Psoas muscle (tissue), 8 donors: Measurements from ENCODE around the gene BOK. TPM values are rescaled to one million over a fixed set of nuclear protein-coding genes. Genes with fewer than 3 reads are reported as not detected.

Experiments
- ATAC-seq, 4 donors: fragments of 200-7000 bp; cut with Tn5 transposase; one replicate each; pipeline ENCODE4 v1.9.1; 2020; ENCODE audit warnings: moderate library complexity in 3 of 4, mild to moderate bottlenecking in 2 of 4
- DNase-seq, 2 donors: peaks; one replicate each; pipeline ENCODE4 v3.0.0-alpha.2; 2020
- H3K27ac ChIP-seq: fragments of 200-600 bp; one replicate; pipeline ENCODE4 v1.8.0; 2022
- H3K27me3 ChIP-seq, 3 donors: fragments of 200-600 bp in 1 of 3; one replicate each; pipeline versions ENCODE4 v1.6.1 to v1.8.0; 2013 to 2022; ENCODE audit warnings: low read length in 2 of 3, mild to moderate bottlenecking in 2 of 3, moderate library complexity in 1 of 3; ENCODE audit not compliant: insufficient read depth in 3 of 3
- H3K36me3 ChIP-seq, 2 donors: fragments of 200-600 bp in 1 of 2; one replicate each; pipeline versions ENCODE4 v1.6.1 to v1.8.0; 2013 to 2022; ENCODE audit warnings: low read depth in 1 of 2, mild to moderate bottlenecking in 1 of 2, moderate library complexity in 1 of 2; ENCODE audit not compliant: insufficient read depth in 1 of 2
- H3K4me1 ChIP-seq: fragments of 200-600 bp; one replicate; pipeline ENCODE4 v1.8.0; 2022
- H3K4me3 ChIP-seq: fragments of 200-600 bp; one replicate; pipeline ENCODE4 v1.8.0; 2022; ENCODE audit warnings: mild to moderate bottlenecking
- H3K9me3 ChIP-seq: fragments of 200-600 bp; one replicate; pipeline ENCODE4 v1.8.0; 2022
- CTCF ChIP-seq: fragments of 200-600 bp; IDR thresholded peaks from one replicate; pipeline ENCODE4 v1.8.0; 2022; ENCODE audit warnings: antibody characterized with exemption
- WGBS, 3 donors: extraction: QIAGEN DNeasy Blood & Tissue Kit; methylation state at CpG; one replicate each; pipeline versions ENCODE4 v1.1.6 to v1.1.7; 2013; 5-methylcytosine and 5-hydroxymethylcytosine counted together
- intact Hi-C, 2 donors: fragments of 100-400 bp; cut with DNase I; formaldehyde crosslinking; loops; one replicate each; pipeline versions ENCODE4 v1.11.0 to v1.14.2; 2022
- polyA plus RNA-seq, 3 donors: library from polyadenylated mRNA; stranded (reverse); fragments of 200-250 nt; gene quantifications; one replicate each; pipeline ENCODE4 v1.2.3, GENCODE V29; 2013
- total RNA-seq, 4 donors: library from RNA; stranded (reverse); fragmentation: NEBNext Ultra II Directional in 2 of 4; extraction: Animal tissue kit (Norgen Biotek cat#: 25700) in 2 of 4; gene quantifications; one replicate each; pipeline versions ENCODE4 v1.2.1 to v1.2.4, GENCODE V29; 2021 to 2023
- donor health status: healthy with polysubstance abuse.
- donor health status: DM: no; HTN: no; CAD: no; lungs with moderate emphysema.
- donor health status: Bipolar disorder and iron deficiency.
- donor health status: healthy.
- donor health status: DM: yes; HTN: yes; CAD: no.
- donor health status: DM: no; HTN: no; CAD: no.
- donor health status: DM: no; HTN: no; CAD: no.
- donor health status: DM: yes; HTN: yes; CAD: no.

BOK gene
- total and polyA plus RNA-seq, 7 donors: 1.3 to 12.8 (median 3.6) TPM

GRCh38 chr2:241514986-241515737, 43.4 kb upstream of the BOK start:
- Histone ChIP-seq H3K9me3 (no peaks in the 10 kb centered on the region), H3K36me3 (peaks cover 0 to 12% of the 10 kb centered on the region in 2 donors), H3K27me3 (peaks cover 0 to 1% (median 0%) of the 10 kb centered on the region in 3 donors), H3K4me3 (no peak overlapping the region), H3K27ac (no peak overlapping the region), H3K4me1 (no peaks in the 10 kb centered on the region)
- intact Hi-C loops: no loop called here
- WGBS, 3 donors: 42 to 58% (median 45%) methylated on average over 10 of the region's 10 CpGs
- TF ChIP-seq CTCF: no peak
- ATAC-seq (peak; percentile 25 to 55 (median 36)), DNase-seq (no peak)

GRCh38 chr2:241516520-241516965, 42.0 kb upstream of the BOK start:
- DNase-seq (no peak), ATAC-seq (no peak)
- Histone ChIP-seq H3K9me3 (no peaks in the 10 kb centered on the region), H3K4me3 (no peak overlapping the region), H3K36me3 (peaks cover 0 to 3% of the 10 kb centered on the region in 2 donors), H3K4me1 (no peaks in the 10 kb centered on the region), H3K27ac (no peak overlapping the region), H3K27me3 (peaks cover 0 to 4% (median 0%) of the 10 kb centered on the region in 3 donors)
- 95 to 98% (median 96%) methylated on average over 3 of the region's 3 CpGs for WGBS, 3 donors
- no peak for TF ChIP-seq CTCF
- intact Hi-C loops: no loop called here

- H3K4me1 ChIP-seq: no peaks in the 10 kb centered on the region
- no peak overlapping the region for H3K4me3 ChIP-seq
- 94 to 96% (median 95%) methylated on average over 6 of the region's 6 CpGs for WGBS, 3 donors
- H3K27me3 ChIP-seq: peaks cover 0 to 4% (median 0%) of the 10 kb centered on the region in 3 donors
- H3K27ac ChIP-seq: no peak overlapping the region
- intact Hi-C loops: no loop called here
- no peak for DNase-seq
- no peaks in the 10 kb centered on the region for H3K9me3 ChIP-seq
- no peak for TF ChIP-seq CTCF
- ATAC-seq: no peak
- no peaks in the 10 kb centered on the region for H3K36me3 ChIP-seq
Observed at GRCh38 chr2:241517297-241517696, 41.2 kb upstream of the BOK start.

- no peak for DNase-seq
- intact Hi-C loops: no loop called here
- no peaks in the 10 kb centered on the region for H3K4me1 ChIP-seq
Observed at GRCh38 chr2:241519669-241520068, 38.9 kb upstream of the BOK start.

More at GRCh38 chr2:241519669-241520068, 38.9 kb upstream of the BOK start:
- no peak overlapping the region for H3K4me3 ChIP-seq
- 65 to 75% (median 69%) methylated on average over 11 of the region's 11 CpGs for WGBS, 3 donors
- H3K27ac ChIP-seq: no peak overlapping the region
- H3K27me3 ChIP-seq: peaks cover 0 to 4% (median 0%) of the 10 kb centered on the region in 3 donors
- no peaks in the 10 kb centered on the region for H3K36me3 ChIP-seq
- H3K9me3 ChIP-seq: no peaks in the 10 kb centered on the region
- TF ChIP-seq CTCF: no peak
- no peak for ATAC-seq
